GDM1 (cell line): ENCODE data around the gene SF1.
"Not testable (repeated sequence)": the region's sequence is repeated elsewhere in the genome, so short reads cannot be mapped to it uniquely, and the experiment has no call there.

Experiments
- DNase-seq: peaks from one replicate; lab custom pipeline; 2025; lab: John Stamatoyannopoulos, UW

The SF1 gene, protein sequence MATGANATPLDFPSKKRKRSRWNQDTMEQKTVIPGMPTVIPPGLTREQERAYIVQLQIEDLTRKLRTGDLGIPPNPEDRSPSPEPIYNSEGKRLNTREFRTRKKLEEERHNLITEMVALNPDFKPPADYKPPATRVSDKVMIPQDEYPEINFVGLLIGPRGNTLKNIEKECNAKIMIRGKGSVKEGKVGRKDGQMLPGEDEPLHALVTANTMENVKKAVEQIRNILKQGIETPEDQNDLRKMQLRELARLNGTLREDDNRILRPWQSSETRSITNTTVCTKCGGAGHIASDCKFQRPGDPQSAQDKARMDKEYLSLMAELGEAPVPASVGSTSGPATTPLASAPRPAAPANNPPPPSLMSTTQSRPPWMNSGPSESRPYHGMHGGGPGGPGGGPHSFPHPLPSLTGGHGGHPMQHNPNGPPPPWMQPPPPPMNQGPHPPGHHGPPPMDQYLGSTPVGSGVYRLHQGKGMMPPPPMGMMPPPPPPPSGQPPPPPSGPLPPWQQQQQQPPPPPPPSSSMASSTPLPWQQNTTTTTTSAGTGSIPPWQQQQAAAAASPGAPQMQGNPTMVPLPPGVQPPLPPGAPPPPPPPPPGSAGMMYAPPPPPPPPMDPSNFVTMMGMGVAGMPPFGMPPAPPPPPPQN

DNA sequence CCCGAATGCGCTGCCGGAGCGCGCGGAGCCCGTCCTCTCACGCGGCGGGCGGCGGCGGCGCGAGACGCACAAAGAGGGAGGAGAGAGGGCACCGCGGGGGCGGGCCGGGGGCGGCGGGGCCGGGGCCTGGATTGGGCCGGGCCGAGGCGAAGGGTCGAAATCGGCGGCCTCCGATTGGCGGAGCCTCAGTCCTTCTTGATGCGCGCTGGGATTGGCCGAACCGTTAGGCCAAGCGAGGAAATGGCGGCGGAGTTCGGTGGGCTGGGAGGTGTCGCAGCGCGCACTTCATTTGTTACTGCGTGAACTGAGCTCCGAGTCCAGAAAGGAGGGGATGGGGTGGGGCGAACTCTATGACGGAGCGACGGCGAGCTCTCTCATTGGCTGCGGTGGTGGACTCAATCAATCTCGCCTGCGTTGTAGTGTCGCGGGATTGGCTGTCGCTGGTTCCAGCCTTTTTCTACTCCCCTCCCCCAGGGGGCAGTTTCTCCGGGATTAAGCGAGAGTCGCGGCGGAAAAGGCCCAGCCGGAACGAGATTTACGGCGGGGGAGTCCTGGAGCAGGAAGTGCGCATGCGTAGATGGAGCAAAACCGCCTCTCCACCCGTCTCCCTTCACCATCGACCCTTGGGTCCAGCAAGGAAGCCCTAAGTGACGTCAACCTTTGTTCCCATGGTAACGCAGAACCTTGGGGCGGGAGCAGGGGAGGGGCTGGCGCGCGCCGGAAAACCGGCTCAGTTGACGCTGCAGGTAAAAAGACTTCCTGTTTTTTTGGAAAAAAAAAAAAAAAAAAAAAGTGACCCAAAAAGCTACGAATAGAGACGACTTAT, at the start of gene SF1:
SF1 (minus strand) TSS at position 70 of the 826 bp plus-strand sequence. CDS start 150 bp downstream, outside the sequence.
- DNase-seq: peak; percentile 100

DNA sequence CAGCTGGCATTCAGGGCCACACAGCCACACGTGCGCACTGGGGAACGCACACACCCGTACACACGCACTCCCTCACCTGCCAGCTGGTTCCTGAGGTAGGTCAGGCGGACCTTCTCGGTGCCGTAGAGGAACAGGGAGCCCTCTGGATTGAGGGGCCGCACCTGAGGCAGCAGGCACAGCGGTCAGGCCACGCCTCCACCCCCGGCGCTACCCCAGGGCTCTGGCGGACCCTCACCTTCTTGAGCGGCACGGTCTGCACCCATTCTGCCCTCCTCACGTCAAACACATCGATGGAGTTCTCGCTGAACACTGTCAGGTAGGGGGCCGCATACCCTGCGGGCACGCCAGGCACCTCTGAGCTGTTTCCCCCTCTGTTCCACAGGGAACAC, 49.1 kb upstream of the SF1 start:
- DNase-seq: no peak

DNA sequence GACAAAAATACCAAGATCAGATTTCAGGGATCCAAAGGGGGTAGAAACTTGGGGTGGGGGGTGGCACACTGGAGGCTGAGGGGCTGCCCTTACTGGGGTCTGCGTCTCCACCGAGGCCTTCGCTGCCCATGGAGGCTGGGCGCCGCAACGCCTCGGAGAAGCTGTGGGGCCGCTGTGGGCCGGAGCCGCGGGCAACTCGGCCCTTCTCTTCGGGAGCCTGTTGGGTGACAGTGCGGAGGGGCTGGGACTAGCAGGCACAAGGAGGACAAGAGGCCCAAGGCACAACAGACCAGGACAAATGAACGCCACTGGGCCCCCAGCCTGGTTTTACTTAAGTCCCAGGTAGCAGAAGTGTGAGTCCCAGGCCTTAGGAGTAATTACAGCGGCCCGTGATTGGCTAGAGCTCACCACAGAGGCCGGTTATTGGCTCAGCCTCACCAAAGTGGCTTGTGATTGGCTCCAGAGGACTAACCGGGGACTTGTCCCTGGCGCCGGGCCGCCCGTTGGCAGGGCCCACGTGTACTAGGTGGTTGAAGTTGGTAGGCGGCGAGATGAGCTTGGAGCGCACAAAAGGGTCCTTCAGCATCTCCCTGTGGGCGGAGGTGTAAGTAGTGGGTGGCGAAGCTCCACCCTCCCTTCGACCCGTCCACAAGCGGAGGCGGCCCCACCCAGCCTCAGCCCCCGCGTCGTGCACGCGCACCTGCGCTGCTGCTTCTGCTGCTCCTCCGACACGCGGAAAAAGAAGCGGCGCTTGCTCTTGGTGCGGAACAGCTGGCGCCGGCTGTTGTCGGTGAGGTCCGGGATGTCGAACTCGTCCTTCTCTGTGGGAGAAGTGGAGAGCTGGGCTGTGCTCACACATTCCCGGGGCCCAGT, 48.5 kb upstream of the SF1 start:
- no peak for DNase-seq

DNA sequence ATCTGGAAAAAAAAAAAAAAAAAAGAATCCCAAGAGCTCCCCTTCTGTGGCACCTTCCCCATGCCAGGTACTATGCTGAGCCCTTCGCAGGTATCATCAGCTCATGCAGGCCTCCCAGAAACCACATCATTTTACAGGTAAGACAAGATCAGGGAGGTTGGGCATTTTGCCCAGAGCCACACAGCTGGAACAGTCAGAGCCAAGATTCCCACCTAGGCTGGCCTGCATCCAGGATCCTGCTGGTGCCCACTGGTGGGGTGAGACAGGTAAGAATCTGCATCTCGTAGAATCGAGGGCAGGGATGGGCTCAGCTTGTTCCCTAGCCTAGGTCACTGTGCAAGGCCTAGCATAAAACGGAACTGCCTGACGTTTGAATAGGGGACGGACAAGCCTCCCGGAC, 47.7 kb upstream of the SF1 start:
- DNase-seq: no peak

DNA sequence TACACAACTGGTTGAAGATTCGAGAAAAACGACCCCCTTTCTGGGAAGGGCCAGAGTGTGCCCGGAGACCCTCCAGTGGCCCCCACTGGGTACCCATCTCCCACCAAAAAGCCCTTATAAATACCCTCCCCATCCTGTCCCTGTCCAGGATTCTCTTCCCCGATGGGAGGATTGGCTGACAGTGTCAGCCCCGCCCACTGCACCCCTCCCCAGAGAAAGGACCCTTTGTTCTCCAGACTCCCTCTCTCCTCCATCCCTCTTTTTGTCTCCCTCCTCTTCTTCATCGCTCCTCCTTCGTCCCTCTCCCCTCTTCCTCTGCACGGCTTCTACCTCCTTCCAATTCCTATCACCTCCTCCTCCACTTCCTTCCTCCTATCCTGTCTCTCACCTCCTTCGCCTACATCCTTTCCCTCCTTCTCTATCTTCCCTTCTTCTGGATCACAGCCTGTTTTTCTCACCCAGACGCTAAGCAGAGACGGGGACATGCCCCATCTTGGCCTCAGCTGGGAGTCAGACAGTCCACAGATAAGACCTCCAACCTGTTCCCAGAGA, 45.3 kb upstream of the SF1 start:
- DNase-seq: no peak

DNA sequence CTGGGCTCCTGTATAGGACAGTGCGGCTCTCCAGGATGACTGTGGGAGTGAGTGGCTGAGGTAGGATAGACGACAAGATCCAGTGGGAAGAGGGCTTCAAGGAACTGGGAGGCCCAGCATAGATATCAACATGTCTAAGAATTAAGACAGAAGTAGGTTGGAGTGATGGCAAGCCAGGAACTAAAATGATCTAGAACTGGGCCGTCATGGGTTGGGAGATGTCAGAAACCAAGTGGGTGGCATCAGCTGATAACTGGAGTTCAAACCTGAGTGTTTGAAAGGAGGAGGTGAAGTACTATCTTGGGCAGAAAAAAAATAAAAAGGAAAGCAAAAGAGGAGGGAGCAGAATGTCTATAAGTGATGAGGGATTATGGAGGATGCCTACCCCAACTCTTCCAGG, 39.1 kb upstream of the SF1 start:
- no peak for DNase-seq

DNA sequence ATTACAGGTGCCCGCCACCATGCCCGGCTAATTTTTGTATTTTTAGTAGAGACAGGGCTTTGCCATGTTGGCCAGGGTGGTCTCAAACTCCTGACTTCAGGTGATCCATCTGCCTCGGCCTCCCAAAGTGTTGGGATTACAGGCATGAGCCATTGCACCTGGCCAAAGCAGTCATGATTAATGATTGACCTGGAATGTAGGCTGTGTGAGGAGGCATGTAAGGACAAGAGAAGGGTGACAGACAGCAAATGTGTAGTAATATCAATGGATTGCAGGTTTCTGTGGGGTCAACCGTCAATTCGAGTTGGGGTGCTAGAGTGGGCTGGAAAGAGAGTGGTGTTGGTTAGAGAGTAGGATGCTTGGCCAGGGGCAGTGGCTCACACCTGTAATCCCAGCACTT, 37.1 kb upstream of the SF1 start:
- DNase-seq: not testable (repeated sequence)

DNA sequence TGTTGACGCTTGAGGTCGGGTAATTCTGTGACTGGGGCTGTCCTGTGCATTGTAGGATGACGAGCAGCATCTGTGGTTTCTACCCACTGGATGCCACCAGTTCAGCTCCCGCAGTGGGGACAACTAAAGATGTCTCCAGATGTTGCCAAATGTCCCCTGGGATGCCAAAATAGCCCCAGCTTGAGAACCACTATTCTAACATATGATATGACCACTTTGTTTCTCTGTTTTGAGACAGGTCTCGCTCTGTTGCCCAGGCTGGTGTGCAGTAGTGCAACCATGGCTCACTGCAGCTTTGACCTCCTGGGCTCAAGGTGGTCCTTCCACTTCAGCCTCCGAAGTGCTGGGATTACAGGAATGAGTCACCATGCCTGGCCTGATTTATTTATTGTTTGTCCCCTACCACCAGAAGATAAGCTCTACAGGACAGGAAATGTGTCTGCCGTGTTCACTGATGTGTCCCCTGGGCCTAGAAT, 36.4 kb upstream of the SF1 start:
- no peak for DNase-seq

DNA sequence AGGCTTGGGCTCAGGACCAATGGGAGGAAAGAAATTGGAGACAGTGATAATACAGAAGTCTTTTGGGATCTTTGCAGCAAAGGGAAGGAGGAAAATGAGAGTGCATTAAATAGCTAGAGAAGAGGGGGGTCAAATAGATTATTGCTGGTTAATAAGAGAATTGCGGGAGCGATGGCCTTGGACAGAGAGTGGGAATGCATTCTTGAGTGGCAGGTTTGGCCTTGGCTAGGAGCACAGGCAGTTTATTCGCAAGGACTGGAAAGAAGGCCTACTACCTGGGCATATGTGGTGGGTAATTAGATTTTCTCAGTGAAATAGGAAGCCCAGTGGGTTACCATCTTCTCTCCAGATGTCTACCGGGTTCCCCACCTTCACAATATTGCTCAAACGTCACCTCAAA, 35.5 kb upstream of the SF1 start:
- no peak for DNase-seq

DNA sequence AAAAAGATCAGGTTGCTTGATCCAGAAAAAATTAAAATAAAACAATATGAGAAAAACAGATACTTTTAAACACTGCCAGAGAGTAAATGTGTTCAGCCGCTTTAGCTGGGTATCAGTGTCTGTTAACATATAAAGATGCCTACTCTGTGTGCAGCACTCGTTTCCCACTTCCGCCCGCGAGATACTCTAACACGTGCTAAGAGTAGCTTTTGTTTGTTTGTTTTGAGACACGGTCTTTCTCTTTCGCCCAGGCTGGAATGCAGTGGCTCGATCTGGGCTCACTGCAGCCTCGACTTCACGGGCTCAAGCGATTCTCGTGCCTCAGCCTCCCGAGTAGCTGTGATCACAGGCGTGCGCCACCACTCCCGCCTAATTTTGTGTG, 32.5 kb upstream of the SF1 start:
- DNase-seq: no peak

DNA sequence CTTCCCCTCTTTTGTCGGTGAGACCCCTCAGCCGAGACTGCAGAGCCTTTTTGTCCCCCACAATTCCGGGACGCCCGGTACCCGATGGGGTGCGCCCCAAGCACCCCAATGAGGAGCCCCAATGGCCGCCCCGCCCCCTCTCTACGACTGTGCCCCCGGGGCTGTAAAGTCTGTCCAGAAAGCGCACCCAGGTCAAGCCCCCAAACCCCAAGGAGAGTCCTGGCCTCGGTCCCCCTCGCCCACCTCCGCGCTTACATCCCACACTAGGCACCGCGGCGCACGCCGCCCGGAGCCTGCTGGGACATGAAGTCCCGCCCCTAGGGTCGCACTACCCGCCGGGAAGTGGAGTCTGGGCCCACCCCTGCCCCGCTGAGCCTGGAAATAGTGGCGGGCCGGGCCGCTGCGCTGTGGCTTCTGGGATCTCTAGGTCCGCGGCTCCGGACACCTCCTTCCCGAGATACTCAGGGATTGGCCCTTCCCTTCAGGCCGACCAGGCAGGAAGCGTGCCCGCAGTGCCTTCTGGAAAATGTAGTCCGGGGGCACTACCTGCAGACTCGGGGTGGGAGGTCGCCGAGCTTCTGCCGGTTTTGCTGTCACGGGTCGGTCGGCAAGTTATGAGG, 32.0 kb upstream of the SF1 start, which contains the start of gene MEN1:
MEN1 (minus strand) TSS at position 281 of the 620 bp plus-strand sequence. CDS start 442 bp downstream, outside the sequence.
- peak; percentile 95 for DNase-seq

DNA sequence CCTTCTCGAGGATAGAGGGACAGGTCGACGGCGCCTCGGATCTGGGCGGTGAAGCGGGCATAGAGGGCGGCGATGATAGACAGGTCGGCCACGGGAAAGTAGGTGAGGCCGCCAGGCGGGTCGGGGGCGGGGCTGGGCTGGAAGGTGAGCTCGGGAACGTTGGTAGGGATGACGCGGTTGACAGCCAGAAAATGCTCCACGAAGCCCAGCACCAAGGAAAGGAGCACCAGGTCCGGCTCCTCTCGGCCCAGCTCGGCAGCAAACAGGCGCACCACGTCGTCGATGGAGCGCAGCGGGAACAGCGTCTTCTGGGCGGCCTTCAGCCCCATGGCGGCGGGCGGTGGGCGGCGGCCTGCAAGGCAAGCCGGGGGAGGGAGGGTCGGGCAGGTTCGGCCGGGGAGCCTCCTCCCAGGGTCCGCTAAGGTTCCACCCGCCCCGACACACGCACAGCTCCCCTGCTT, 31.5 kb upstream of the SF1 start:
- DNase-seq: no peak

DNA sequence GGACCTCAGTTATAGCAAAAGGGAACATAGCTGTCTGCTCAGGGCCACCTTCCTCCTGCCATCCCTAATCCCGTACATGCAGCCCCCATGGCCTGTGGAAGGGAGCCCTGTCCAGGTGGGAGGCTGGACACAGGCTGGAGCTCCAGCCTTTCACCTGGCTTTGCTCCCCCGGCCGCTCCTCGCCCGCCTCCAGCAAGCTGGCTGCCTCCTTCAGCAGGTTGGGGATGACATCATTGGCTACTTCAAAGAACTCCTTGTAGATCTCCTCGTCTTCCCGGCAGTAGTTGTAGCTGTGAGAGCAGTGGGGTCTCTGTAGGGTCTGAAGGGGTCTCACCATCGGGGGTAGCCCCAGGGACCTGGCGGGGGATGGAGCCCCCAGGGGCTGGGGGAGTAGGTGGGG, 27.1 kb upstream of the SF1 start:
- no peak for DNase-seq

DNA sequence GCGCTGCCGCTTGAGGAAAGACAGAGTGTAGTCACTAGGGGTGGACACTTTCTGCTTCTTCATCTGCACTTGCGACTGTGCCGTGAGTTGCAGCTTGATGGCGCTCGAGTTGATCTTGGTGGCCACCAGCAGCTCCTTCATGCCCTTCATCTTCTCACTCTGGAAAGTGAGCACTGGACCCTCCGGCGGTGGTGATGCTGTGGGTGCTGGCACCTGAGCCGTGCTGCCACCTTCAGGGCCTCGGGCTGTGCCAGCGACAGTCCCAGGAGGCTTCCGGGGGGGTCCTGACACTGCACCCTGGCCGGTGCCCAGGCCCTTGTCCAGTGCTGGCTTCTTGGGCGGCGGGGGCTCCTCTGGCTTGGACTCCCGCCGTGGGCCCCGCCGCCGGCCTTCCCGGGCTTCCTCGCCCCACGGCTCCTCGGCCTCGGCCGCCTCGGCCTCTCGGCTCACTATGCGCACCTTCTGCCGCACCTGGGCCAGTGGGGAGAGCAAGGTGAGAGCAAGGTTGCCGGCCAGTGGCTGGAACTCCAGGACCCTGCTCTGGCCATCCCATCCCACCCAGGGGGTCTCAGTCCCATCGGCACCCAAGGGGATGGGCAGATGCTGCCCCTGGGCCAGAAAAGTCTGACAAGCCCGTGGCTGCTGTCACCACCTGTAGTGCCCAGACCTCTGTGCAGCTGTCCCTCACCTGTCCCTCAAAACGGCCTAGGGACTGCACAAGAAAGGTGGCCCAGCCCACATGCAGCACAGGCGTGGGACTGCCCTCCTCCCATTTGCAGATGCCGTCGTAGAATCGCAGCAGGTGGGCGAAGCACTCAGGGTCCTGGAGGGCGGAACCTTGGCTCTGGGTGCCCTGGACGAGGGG, 26.2 kb upstream of the SF1 start:
- no peak for DNase-seq

DNA sequence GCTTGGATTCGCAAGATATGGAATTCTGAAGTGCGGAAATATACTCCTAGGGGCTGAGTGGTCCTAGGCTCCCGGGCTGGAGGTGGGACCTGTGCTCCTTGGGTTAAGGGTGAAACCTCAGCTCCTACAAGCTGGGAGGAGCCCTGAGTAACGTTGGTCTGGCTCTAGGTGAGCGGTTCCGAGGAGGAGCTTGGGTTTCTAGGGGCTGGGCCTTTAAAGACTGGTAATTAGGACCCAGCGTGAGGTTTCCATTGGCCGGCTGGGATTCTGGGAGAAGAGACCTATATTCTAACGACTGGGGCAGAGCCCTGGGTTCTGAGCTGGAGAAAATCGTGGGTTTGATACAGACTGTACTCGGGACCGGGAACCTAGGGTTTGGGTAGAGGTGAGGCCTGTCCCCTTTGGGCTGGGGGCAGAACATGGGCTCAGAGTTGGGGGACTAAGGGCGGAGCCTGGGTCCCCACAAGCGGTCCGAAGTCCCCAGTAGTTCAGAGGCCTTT, 25.6 kb upstream of the SF1 start:
- DNase-seq: no peak

DNA sequence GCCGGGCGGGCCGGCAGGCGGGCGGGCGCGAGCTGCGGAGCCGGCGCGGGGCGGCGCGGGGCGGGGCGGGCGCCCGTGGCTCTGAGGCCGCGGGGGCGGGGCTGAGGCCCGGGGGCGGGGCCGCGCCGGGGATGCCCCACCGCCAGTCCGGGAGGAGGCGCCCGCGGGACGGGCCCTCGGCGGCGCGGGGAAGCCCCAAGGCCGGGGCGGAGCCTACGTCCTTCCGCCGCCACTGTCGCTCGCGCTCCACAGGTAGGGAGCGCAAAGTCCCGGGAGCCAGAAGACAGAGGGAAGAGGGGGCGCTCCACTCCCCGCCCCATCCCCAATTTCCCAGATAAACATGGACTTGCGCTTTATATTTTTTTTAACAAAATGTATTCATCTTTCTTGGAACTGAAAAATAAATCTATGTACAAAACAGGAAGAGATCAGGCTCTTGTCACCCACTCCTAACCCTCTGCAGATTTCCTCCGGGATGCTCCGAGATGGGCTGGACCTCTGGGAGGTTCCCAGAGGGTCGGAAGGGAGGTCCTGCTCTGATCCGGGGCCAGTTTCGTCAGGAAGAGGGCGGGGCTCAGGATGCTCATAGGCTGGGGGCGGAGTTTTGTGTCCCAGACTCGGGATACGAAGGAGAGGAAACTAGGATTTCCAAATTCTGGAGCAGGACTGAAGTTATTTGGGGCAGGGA, 25.0 kb upstream of the SF1 start, which contains the start of gene MAP4K2:
MAP4K2 (minus strand) TSS at position 57 of the 688 bp plus-strand sequence. CDS start 65 bp downstream, outside the sequence.
- DNase-seq: peak; percentile 62

DNA sequence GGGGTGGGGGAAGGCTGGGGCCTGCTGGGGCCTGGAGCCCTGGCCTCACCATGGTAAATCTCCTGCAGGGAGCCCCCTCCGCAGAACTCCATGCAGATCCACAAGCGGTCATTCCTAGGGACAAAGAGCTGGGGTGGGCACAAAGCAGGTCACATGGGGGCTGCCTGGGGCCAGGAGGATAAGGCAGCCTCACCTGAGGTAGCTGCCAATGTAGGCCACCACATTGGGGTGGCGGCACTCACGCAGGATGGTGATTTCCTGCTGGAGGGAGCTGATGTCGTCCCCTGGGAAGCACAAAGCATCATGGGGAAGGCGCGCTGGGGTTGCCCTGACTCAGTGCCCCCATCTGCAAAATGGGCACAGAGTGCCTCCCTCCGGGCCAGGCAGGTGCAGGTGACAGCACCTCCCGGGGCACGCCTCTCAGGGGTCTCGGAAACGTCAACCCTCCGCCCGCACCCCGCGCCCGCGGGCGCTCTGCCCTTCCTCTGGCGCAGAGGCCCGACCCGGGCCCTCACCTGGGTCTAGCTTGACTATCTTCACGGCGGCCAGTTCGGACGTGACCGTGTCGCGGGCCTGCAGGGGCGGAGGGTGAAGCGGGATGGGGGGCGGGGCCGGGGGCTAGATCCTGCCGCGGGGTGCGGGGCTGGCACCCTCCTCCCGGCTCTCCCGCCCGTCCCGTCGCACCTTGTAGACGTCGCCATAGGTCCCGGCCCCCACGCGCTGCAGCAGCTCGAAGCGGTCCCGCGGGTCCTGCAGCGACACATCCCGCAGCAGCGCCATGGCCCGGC, 24.2 kb upstream of the SF1 start:
- DNase-seq: no peak
